ENCODE results near the gene MBNL2. TPM values are rescaled to one million over a fixed set of nuclear protein-coding genes. Genes with fewer than 3 reads are reported as not detected.

The MBNL2 gene
- total RNA-seq, 1 donor from 2014 or later = 46.6 TPM

DNA sequence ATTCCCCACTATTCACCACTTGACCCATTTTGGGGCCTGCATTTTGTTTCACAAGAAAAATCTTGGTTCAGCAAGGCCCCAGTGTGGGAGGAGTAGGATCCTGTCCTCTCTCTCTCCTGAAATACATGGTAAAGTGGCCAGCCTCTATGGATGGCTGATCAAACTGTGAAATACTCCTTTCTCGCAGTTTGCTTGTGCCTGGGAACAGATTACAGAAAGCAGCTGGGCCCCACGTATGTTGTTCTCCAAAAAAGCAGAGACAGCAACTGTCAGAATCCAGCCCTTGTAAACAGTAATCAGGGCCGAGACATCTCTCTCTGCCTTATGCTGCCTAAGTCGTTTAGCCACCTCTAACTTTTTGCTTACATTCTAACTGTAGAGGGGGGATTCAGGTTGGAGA is 150.8 kb downstream of the MBNL2 start:
- no peak for DNase-seq (ENCODE audit: low read depth in 2 of 2)

DNA sequence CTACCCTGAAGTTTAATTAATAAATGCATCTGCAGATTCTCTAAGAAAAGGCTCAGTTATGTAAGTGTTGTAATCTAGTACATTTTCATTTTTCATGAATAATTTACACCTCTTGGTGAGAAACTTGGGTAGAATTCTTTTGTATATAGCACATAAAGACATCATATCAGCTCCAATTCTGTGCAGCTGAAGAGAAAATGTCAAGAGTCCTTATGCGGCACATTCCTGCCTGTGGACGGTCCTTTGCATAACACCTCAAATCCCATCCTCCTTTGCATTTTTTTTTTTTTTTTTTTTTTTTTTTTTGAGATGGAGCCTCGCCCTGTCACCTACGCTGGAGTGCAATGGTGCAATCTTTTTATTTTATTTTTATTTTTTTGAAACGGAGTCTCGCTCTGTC is 151.7 kb downstream of the MBNL2 start:
- DNase-seq (ENCODE audit: low read depth in 2 of 2) = no peak

DNA sequence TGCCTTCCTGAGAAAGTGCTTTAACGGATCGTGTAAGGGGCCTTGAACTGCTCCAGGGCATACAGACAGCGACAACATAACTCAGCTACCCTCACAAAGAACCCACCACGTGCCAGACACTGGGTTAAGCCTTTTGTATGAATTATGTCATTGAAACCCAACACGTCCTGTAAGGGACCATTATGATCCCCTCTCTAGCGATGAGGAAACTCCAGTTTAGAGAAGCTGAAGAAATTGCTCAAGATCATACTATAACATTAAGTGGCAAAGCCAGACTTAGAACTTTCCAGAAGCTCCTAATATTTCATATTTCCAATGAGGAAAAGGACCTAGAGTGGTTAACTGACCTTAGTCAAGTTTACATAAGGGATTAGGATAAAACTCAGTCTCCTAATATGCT is 154.8 kb downstream of the MBNL2 start:
- DNase-seq (ENCODE audit: low read depth in 2 of 2) = no peak

DNA sequence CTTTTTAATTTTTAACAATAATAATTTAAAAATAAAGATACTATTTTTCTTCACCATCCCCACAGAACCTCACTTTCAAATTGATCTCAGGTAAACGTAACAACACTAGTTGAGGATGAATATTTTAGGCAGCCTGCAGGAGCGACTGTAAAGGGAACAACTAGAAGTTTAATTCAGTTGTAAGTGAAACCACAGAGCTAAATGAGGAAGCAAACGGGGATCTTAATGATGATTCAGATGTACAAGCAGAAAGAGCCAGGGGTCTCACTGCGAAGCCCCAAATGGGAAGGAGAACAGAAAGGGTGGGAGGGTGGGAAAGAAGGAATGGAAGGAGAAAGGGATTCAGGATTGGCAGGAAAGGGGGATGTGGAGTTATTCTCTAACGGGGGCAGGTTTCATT is 157.3 kb downstream of the MBNL2 start:
- no peak for DNase-seq (ENCODE audit: low read depth in 2 of 2)

DNA sequence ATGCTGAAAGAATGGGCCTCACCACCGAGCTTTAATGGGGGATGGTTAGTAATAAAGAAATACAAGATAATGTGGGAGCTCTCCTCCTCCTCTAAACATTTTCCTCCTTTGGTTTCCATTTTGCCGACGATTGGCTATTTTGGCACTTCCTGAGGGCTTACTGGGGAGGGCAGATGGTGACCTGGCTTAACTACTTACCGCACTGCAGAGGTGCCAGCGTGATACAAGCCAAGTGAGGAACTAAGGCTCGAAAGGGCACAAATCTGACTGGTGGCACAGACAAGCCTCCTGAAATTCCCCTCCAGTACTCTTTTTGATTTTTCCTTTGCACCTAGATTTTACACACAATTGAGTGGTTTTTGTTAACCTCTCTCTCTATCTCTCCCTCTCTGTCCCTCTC is 158.6 kb downstream of the MBNL2 start:
- DNase-seq (ENCODE audit: low read depth in 2 of 2) = no peak

DNA sequence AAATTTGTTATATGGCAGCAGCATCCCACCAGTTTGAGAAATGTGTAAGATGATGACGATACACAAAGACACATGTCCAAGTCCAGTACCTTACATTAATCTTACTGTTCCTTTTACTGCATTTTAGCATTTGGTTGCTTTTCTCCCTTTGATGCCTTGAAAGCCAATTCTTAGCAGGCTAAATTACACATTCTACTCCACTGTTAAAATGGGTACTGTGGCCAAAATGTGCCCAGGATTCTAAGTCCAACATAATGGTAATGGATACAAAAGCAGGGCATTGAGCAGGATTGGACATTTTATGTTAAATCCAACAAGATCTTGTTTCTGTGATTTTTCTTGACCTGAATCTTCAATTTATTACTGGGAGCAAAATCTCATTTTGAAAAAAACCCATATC is 159.1 kb downstream of the MBNL2 start:
- no peak for DNase-seq (ENCODE audit: low read depth in 2 of 2)

DNA sequence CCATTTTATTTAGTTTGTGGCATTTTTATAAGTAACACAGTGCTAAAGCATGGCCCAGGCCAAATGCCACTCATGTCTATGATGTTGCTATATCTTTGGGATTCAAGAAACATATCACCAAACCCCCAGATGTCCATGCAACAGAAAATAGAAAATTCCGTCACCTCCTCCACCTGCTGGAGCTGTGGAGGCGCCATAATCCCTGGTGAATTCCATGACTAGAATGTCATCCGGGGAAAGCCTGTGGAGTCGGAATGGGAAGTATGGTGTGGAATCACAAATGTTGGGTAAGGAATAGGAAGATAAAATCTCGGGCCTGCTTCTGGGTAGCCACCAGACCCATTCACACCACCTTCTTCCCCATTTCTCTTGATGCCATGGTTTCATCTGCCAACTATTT is 160.1 kb downstream of the MBNL2 start:
- no peak for DNase-seq (ENCODE audit: low read depth in 2 of 2)

DNA sequence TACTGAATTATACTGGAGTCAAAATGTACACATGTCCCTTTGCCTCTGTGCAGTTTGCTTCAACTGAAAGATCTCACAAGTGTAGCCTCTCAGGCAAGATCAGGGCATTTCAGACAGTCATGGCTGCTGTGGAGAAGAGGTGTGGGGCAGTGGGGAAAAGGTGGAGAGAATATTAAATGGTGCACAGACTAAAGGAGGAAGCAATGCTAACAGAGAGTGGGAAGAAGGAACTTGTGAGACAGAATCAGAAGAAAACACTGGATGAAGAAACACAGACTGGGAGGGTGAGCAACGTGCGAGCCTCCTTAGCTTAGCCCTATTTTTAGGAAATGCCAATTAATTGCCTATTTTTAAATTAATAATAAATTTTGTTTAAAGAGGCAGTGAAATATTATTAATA is 162.2 kb downstream of the MBNL2 start:
- no peak for DNase-seq (ENCODE audit: low read depth in 2 of 2)

DNA sequence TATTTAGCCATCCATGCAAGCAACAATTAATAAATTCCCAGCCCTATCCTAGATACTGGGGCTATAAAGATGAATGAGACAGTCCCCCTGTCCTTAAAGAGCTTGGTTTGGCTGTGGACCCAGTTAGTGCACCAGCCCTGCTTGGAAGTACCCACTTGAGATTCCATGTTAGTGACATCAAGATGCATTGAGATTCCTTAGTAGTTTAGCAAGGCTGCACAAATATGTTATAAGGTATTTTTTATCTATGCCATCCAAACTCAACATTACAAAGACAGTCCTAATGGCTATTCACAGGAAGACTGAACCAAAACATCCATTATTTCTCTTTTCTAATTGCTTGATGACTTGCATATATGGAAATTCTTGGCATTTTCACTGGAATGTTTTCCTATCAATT is 163.0 kb downstream of the MBNL2 start:
- DNase-seq (ENCODE audit: low read depth in 2 of 2) = no peak

DNA sequence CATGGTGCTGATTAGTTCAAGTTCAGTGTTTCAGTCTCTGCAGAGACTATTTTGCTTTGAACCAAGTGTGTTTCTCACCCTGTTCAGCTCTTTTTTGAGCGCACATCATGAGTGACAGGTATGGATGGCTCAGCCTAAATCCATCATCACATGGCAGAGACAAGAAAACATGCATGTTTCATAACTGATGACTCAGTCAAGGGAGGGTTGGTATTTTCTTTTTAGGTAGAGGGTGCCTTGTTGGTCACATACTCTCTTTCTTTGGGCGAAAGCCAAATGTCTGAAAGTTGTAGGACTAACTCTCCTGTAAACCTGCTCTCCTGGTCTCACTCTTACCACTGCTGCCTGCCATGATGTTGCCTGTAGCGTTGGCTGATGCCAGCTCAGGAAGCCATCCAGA is 163.7 kb downstream of the MBNL2 start:
- no peak for DNase-seq (ENCODE audit: low read depth in 2 of 2)

DNA sequence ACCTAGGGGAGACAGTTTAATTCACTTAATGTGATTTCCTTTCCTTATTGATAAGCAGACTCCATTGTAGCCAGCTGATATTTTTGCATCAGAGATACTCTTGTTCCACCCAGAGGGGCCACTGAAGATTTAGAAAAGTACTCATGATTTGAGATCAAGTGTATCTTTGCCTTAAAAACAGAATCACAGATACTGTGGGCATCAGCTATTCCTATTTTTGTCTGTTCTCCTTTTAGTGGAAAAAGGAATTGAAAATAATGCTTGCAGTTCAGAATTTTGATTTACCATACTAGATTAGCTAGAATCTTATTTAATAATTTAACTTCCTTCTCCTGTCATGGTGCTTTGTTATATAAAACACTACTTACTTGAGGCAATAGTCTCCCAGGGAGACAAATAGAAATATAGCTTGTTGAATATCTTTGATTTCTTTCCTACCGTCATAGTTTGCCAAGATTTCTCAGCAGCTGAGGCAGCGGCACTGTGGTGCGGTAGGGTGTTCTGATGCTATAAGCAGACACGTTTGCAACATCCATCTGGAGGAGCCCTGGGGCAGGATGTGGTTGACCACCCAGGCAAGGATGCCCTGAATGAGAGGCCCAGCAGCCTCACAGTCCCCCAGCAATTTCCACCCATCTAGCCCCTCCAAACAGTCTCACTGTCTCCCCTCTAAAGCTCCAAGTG is 164.8 kb downstream of the MBNL2 start:
- no peak for DNase-seq (ENCODE audit: low read depth in 2 of 2)

DNA sequence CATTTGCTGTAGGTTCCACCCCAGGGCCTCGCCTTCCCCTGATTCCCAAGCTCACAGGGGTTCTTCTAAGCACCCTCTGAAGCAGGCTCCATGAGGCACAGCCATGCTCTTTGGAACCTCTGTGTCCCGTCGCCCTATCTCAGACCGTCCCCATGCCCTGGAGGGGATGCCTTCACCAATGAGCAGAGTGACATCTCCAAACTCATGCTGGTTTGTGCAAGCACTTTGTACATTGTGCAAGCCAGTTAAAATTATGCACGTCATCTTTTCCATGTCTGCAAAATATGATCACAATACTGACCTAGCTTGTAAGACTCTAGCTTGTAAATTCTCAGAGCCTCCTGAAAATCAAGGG is 165.3 kb downstream of the MBNL2 start:
- DNase-seq (ENCODE audit: low read depth in 2 of 2) = no peak

DNA sequence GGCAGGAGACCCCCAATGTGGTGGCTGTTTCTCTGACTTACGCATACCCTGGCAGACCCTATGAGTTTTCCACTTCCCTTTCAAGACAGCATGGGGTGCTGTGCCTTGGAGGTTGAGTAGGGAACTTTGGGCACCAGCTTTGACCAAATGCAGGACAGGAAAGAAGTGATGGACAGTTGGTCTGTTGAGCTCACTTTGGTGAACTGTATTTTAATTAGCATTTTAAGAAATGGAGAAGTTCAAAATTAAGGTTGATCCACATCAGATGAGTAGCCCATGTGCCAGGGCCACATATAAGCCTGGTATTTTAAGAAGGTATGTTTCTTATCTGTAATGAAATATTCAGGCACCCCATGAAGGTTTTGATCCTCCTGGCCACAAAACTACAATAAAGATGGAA is 165.8 kb downstream of the MBNL2 start:
- no peak for DNase-seq (ENCODE audit: low read depth in 2 of 2)

DNA sequence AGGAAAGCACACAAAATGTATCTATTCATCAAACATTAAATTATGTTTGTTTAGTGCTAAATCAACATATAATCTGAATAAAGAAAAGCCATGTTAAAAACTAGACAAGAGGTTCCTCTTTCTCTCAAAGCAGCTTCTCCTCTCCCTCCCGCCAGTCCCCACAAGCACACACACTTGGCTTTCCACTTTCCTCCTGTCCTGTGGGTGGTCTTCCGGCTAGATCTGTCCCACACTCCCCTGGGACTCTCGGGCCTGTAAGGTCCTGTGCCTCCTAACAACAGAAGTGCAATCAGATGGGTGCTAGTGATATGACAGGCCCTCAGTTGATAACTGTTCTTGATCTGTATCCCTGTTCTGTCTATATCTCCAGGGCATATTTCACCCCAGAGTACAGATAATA is 166.2 kb downstream of the MBNL2 start:
- no peak for DNase-seq (ENCODE audit: low read depth in 2 of 2)

DNA sequence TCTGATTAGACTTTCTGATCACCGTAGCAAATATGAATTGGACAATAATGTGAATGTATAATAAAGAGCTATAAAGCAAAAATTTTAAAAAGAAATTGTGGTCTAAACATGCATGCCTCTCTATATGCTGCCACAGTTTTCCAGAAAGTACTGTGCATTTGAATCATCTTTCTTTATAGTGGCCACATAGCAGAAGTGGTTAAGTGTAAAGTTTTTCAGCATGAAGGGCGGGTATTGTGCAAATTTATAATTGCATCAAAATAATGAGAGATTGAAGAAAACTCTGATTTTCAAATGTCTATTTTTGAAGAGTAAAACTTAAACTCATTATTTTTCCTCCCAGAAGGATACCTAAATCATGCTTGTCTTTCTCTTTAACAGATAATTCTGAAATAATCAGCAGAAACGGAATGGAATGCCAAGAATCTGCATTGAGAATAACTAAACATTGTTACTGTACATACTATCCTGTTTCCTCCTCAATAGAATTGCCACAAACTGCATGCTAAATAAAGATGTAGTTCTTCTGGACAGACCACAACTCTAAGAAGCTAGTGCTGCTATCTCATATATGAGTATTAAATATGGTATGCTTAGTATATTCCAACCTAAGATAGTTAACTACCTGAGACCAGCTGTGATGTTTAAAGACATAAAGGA is 168.9 kb downstream of the MBNL2 start:
- DNase-seq (ENCODE audit: low read depth in 2 of 2) = no peak

DNA sequence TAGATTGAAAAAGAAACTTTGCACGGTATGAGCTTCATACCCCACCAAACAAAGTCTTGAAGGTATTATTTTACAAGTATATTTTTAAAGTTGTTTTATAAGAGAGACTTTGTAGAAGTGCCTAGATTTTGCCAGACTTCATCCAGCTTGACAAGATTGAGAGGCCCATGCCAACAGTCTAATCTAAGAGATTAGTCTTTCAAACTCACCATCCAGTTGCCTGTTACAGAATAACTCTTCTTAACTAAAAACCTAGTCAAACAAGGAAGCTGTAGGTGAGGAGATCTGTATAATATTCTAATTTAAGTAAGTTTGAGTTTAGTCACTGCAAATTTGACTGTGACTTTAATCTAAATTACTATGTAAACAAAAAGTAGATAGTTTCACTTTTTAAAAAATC is 169.9 kb downstream of the MBNL2 start:
- no peak for DNase-seq (ENCODE audit: low read depth in 2 of 2)

DNA sequence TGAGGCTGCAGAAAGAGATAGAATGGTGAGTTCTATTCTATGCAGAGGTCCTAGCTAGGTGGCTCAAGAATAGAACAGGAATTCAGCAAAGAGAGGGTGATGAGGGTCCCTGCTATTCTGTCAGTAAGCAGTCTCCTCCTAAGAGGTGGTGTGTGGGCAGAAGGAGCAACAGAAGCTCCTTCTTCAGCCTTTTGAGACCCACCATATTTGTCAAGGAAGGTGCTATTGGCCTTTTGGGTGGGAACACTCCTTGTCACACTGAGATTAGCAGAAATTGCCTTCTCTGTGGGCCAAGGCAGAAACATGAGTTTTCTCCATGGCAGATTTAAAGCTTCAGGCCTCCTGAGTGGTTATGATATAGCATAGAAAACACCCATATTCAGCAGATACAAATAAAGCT is 172.4 kb downstream of the MBNL2 start:
- no peak for DNase-seq (ENCODE audit: low read depth in 2 of 2)

DNA sequence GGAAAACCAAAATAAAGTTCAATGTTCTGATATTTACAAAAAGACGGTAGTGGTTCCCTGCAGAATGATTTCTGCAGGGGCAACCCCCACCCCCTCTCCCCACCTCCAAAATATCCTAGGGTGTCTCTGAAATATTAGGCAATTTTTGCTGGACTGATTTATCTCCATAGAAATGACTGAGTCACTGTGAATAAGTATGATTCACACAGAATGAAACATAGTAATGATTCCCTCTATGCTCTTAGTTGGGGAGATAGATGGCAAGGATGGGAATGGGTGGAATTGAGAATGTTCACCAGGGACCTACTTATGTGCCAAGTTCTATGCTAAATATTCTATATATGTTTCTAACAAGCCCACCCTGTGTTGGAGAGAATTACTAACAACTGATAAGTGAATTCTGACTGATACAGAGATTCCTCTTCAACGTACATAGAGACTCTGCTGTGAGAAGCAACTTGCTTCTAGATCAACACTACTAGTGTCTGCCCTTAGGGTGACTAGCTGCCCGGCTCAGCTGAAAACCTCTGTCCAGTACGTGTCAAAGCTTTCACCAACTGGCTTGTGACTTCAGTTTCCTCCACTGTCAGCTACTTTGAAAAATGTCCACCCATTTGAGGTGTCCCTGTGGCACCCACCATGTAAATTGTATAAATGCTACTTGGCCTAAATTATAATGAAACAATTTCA is 173.5 kb downstream of the MBNL2 start:
- DNase-seq (ENCODE audit: low read depth in 2 of 2) = no peak

DNA sequence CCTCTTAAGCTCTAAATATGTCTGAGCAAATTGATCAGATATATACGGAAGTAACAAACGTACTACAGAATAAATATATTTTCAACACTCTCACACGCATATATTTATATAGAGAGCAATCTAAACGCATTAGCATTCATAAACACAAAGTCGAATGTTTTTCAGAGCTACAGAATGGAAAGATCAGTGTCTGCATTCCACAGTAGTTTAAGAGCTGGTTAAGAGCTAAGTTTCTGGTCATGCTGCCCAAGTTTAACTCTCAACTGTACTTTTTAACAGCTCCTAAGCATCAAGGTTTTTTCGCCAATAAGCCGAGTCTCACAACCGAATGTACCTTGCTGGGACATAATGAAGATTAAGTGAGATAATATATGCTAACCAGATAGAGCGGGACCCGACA is 175.1 kb downstream of the MBNL2 start:
- DNase-seq (ENCODE audit: low read depth in 2 of 2) = no peak

DNA sequence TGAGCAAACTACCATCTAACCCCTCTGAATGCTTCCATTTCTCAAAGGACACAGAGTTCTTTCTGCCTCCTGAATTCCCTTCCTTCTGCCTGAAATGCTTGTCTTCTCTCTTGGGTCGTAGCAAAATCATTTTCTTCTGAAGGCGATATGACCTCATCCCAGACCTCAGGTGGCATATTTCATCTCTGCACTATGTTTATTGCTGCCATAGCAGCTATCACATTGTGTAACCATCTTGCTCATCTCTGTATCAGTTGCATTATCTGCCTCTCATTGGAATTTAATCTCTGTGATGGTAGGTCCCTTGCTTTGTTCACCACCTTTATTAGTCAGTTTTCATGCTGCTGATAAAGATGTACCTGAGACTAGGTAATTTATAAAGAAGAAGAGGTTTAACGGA is 179.3 kb downstream of the MBNL2 start:
- no peak for DNase-seq (ENCODE audit: low read depth in 2 of 2)

DNA sequence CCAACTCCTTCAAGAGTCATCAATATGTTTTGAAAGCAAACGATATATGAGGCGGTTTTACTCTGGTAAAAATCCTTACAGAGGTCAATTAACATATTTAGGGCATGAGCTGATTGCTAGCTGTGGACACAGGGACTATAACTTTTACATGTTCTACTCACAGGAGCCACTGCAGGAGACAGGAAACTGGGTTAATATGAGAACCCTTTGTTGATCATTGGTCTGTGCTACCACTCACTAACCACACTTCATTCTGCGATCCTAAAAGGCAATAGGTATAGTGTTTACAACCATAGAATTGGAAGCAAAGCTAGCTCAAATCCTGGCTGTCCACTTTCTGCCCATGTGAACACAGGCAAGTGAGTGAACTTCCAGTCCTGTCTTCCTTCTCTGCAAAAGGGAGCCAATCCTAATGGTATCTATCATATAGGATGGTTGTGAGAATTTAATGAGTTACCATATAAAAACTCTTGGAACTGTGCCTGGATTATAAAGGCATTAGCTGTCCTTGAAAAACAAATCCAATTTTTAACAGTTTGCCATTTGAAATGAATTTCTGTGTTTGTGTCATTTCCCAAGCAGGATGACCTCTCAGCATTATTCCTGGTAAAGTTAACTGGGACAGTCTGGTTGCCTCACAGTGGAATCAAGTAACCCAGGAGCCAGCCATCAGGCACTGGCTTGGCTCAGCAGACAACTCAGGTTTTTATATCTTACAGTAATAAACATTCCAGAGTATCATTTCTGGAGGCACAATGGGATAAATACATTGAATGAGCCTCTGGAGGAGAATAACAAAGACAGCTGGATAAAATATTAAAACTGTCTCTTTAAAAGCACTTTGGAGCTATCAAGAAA is 182.0 kb downstream of the MBNL2 start:
- no peak for DNase-seq (ENCODE audit: low read depth in 2 of 2)

DNA sequence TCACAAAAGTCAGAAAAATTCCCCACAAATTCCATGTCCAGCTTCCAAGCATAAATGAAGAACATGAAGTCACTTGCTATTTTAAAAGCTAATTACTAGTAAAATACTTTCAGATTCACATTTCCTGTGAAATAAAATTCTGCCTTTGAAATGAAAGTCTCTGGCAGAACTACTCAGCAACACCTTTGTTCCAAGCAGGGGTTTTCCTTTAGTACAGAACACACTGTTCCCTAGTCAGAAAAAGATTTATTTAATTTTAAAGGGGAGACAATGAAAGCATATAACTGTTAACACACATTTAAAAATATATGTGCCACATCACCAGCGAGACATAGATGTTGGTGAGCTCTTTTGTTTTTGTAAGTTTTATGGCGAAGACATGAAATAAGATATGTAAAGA is 185.4 kb downstream of the MBNL2 start:
- peak in 1 of 2 donors; percentile 19 for DNase-seq (ENCODE audit: low read depth in 2 of 2)
